Fibroblast of lung (primary cell): Measurements from ENCODE around the gene NEK1. TPM values are rescaled to one million over a fixed set of nuclear protein-coding genes. Genes with fewer than 3 reads are reported as not detected.

Source experiments
- DNase-seq, 2 donors: peaks; one replicate each; pipeline versions ENCODE4 v3.0.0 to v3.0.0-alpha.2; 2010; ENCODE audit warnings: low read depth in 2 of 2
- H2AFZ ChIP-seq: 2 replicates; pipeline ENCODE4 v1.5.1; 2012; ENCODE audit warnings: low read length, control low read depth, inconsistent platforms
- H3K27ac ChIP-seq: 2 replicates; pipeline ENCODE4 v1.5.1; 2011; ENCODE audit warnings: low read length, control low read depth; ENCODE audit not compliant: insufficient read depth
- H3K27me3 ChIP-seq: 2 replicates; pipeline ENCODE4 v1.5.1; 2011; ENCODE audit warnings: mild to moderate bottlenecking, low read length; ENCODE audit not compliant: control insufficient read depth, insufficient read depth
- H3K36me3 ChIP-seq: 2 replicates; pipeline ENCODE4 v1.5.1; 2011; ENCODE audit warnings: low read length; ENCODE audit not compliant: control insufficient read depth, insufficient read depth
- H3K4me1 ChIP-seq: 2 replicates; pipeline ENCODE4 v1.5.1; 2011; ENCODE audit warnings: low read length; ENCODE audit not compliant: control insufficient read depth, insufficient read depth; ENCODE audit errors: extremely low read depth
- H3K4me2 ChIP-seq: 2 replicates; pipeline ENCODE4 v1.5.1; 2011; ENCODE audit warnings: low read length, control low read depth; ENCODE audit not compliant: insufficient read depth; ENCODE audit errors: extremely low read depth
- H3K4me3 ChIP-seq, 4 experiments: fragments of 200-600 bp in 1 of 4; sonication (generic) in 1 of 4; replicated peaks in 1 of 4; 2 replicates each; pipeline ENCODE4 v1.5.1; 2011 to 2016; ENCODE audit warnings: low read length in 4 of 4, low read depth in 3 of 4, mild to moderate bottlenecking in 3 of 4, control low read depth in 2 of 4, inconsistent platforms in 1 of 4, mixed read lengths in 1 of 4; ENCODE audit not compliant: insufficient read depth in 1 of 4; ENCODE audit errors: control extremely low read depth in 1 of 4
- H3K79me2 ChIP-seq: 2 replicates; pipeline ENCODE4 v1.5.1; 2012; ENCODE audit warnings: mild to moderate bottlenecking, low read length, inconsistent platforms; ENCODE audit not compliant: control insufficient read depth, insufficient read depth
- H3K9ac ChIP-seq: 2 replicates; pipeline ENCODE4 v1.5.1; 2011; ENCODE audit warnings: mild to moderate bottlenecking, low read length, control low read depth; ENCODE audit not compliant: insufficient read depth
- H3K9me3 ChIP-seq: 2 replicates; pipeline ENCODE4 v1.5.1; 2012; ENCODE audit warnings: low read depth, low read length; ENCODE audit not compliant: control insufficient read depth, insufficient read depth
- H4K20me1 ChIP-seq: 2 replicates; pipeline ENCODE4 v1.5.1; 2011; ENCODE audit warnings: low read length; ENCODE audit not compliant: control insufficient read depth, insufficient read depth; ENCODE audit errors: extremely low read depth
- EZH2 ChIP-seq: IDR thresholded peaks from 2 replicates; pipeline ENCODE4 v1.5.1; 2012; ENCODE audit warnings: low read length, control low read depth, mild to moderate bottlenecking; ENCODE audit errors: missing control alignments
- polyA plus RNA-seq, 2 donors: library from polyadenylated mRNA; depleted of rRNA in 1 of 2; stranded (reverse) in 1 of 2; unstranded in 1 of 2; fragments of >200 nt; gene quantifications; 2 replicates each; pipeline ENCODE4 v1.2.1, GENCODE V29; 2011 to 2012; ENCODE audit warnings: missing spikeins in 1 of 2
- total RNA-seq: library from RNA; depleted of rRNA; stranded (reverse); fragments of >200 nt; gene quantifications from 2 replicates; pipeline ENCODE4 v1.2.1, GENCODE V29; 2014
- TF ChIP-seq, protein P1 (sequence below), 2 donors: IDR thresholded peaks in 1 of 2; conservative IDR thresholded peaks in 1 of 2; 1 replicate in 1 of 2; 2 replicates in 1 of 2; pipeline ENCODE4 v1.5.1; 2011 to 2012; ENCODE audit warnings: low read length in 2 of 2, control low read depth in 1 of 2, inconsistent platforms in 1 of 2, low read depth in 1 of 2, mild to moderate bottlenecking in 1 of 2

Gene NEK1
- total and polyA plus RNA-seq, 2 donors (not counting 1 experiment from before 2014, with no cell fraction given) = 8.6 to 17.0 TPM

DNA sequence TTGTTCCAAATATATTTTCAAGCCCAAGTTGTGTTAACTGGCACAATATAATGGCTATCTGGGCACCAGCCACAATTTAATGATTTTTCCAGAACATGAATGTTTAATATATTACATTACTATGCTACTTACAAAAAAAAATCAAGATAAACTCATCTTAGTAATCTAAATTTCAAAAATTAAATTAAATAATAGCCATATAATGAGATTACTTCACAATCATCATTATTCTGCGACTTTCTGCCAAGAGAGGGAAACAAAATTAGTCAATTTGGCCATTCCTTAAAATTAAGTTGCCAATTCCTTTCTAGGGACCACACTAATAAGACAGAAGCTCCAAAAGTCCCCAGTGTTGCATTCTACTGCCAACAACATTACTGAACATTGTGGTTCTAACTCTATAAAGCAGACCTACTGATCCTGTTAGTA, 7.5 kb downstream of the NEK1 start:
- no peak for TF ChIP-seq EZH2
- TF ChIP-seq, protein P1, sequence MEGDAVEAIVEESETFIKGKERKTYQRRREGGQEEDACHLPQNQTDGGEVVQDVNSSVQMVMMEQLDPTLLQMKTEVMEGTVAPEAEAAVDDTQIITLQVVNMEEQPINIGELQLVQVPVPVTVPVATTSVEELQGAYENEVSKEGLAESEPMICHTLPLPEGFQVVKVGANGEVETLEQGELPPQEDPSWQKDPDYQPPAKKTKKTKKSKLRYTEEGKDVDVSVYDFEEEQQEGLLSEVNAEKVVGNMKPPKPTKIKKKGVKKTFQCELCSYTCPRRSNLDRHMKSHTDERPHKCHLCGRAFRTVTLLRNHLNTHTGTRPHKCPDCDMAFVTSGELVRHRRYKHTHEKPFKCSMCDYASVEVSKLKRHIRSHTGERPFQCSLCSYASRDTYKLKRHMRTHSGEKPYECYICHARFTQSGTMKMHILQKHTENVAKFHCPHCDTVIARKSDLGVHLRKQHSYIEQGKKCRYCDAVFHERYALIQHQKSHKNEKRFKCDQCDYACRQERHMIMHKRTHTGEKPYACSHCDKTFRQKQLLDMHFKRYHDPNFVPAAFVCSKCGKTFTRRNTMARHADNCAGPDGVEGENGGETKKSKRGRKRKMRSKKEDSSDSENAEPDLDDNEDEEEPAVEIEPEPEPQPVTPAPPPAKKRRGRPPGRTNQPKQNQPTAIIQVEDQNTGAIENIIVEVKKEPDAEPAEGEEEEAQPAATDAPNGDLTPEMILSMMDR (conservative IDR thresholded peaks at IDR 0.05 in 1 of 2, IDR thresholded peaks at IDR 0.05 in 1 of 2; ENCODE audit: low read depth in 1 of 2, low read length in 2 of 2) = no peak
- Histone ChIP-seq H3K4me1 (peaks cover 3% of the 10 kb centered on the region), H3K27ac (no peak overlapping the region), H3K79me2 (peaks cover 2% of the 10 kb centered on the region), H3K36me3 (no peaks in the 10 kb centered on the region), H3K9ac (no peak overlapping the region), H2AFZ (no peak overlapping the region), H3K9me3 (no peaks in the 10 kb centered on the region), H4K20me1 (no peaks in the 10 kb centered on the region), H3K27me3 (no peaks in the 10 kb centered on the region), H3K4me3 (no peak overlapping the region), H3K4me2 (no peak overlapping the region)
- DNase-seq = no peak

- no peak overlapping the region for H3K9ac ChIP-seq
- no peaks in the 10 kb centered on the region for H3K36me3 ChIP-seq
- H3K27ac ChIP-seq = no peak overlapping the region
- no peaks in the 10 kb centered on the region for H4K20me1 ChIP-seq
- DNase-seq = peak; percentile 73 to 86
- no peaks in the 10 kb centered on the region for H3K27me3 ChIP-seq
- H3K79me2 ChIP-seq = peaks cover 2% of the 10 kb centered on the region
- TF ChIP-seq EZH2 = no peak
- TF ChIP-seq, protein P1 (conservative IDR thresholded peaks at IDR 0.05 in 1 of 2, IDR thresholded peaks at IDR 0.05 in 1 of 2; ENCODE audit: low read depth in 1 of 2, low read length in 2 of 2) = no peak
- no peak overlapping the region for H3K4me2 ChIP-seq
- H3K9me3 ChIP-seq = no peaks in the 10 kb centered on the region
- H2AFZ ChIP-seq = no peak overlapping the region
- H3K4me3 ChIP-seq = no peak overlapping the region
- H3K4me1 ChIP-seq = peaks cover 3% of the 10 kb centered on the region
Observed at GRCh38 chr4:169604131-169604900, 8.1 kb downstream of the NEK1 start.

- no peak overlapping the region for H3K4me3 ChIP-seq
- no peaks in the 10 kb centered on the region for H4K20me1 ChIP-seq
- H3K36me3 ChIP-seq = no peaks in the 10 kb centered on the region
- peaks cover 3% of the 10 kb centered on the region for H3K4me1 ChIP-seq
- no peak overlapping the region for H3K9ac ChIP-seq
- no peak overlapping the region for H3K4me2 ChIP-seq
- no peaks in the 10 kb centered on the region for H3K9me3 ChIP-seq
- no peak overlapping the region for H2AFZ ChIP-seq
- H3K27ac ChIP-seq = no peak overlapping the region
- H3K27me3 ChIP-seq = no peaks in the 10 kb centered on the region
- TF ChIP-seq EZH2 = no peak
- TF ChIP-seq, protein P1 (conservative IDR thresholded peaks at IDR 0.05 in 1 of 2, IDR thresholded peaks at IDR 0.05 in 1 of 2; ENCODE audit: low read depth in 1 of 2, low read length in 2 of 2) = no peak
- DNase-seq = no peak
- H3K79me2 ChIP-seq = peaks cover 2% of the 10 kb centered on the region
Observed at GRCh38 chr4:169603312-169603711, 9.1 kb downstream of the NEK1 start.
